RWPE1 (cell line): ENCODE results near the gene ITGA2.
A peak's percentile ranks its signal among the peaks of the same experiment; 100 is the strongest.

Experiments used
- CTCF ChIA-PET: fragments of 350-600 bp; sonication (Branson Sonifier 250); formaldehyde crosslinking; extraction: SDS; loops from one replicate; lab custom pipeline; 2021; lab: Yijun Ruan, JAX
- POLR2A ChIA-PET: fragments of 400-600 bp; formaldehyde crosslinking; extraction: SDS; loops from one replicate; lab custom pipeline; 2020; ENCODE audit warnings: antibody characterized with exemption; ENCODE audit not compliant: low non-redundant PET; lab: Yijun Ruan, JAX
- DNase-seq: peaks from one replicate; pipeline ENCODE4 v3.0.0; 2012; ENCODE audit warnings: low spot score
- H3K27ac ChIP-seq: fragments of 450-650 bp; 2 replicates; pipeline ENCODE4 v1.5.1; 2017
- TF ChIP-seq, protein P1 (sequence below): fragments of 450-650 bp; conservative IDR thresholded peaks from 2 replicates; pipeline ENCODE4 v1.5.1; 2017; ENCODE audit warnings: low read depth, mild to moderate bottlenecking

The ITGA2 gene

GRCh38 chr5:53034832-53035231 is 45.7 kb downstream of the ITGA2 start:
- ChIA-PET POLR2A (no interaction called here), CTCF (interaction anchor here (0.5 to 0.9 kb wide), 2 partner anchors 87 to 650 kb away, joined by 3 to 4 read pairs; no protein-coding TSS in a partner anchor)
- no peak overlapping the region for H3K27ac ChIP-seq
- no peak for DNase-seq
- TF ChIP-seq, protein P1, sequence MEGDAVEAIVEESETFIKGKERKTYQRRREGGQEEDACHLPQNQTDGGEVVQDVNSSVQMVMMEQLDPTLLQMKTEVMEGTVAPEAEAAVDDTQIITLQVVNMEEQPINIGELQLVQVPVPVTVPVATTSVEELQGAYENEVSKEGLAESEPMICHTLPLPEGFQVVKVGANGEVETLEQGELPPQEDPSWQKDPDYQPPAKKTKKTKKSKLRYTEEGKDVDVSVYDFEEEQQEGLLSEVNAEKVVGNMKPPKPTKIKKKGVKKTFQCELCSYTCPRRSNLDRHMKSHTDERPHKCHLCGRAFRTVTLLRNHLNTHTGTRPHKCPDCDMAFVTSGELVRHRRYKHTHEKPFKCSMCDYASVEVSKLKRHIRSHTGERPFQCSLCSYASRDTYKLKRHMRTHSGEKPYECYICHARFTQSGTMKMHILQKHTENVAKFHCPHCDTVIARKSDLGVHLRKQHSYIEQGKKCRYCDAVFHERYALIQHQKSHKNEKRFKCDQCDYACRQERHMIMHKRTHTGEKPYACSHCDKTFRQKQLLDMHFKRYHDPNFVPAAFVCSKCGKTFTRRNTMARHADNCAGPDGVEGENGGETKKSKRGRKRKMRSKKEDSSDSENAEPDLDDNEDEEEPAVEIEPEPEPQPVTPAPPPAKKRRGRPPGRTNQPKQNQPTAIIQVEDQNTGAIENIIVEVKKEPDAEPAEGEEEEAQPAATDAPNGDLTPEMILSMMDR = no peak

- no peak overlapping the region for H3K27ac ChIP-seq
- TF ChIP-seq, protein P1 = no peak; the same call in 1 of the 2 replicates
- ChIA-PET POLR2A (no interaction called here), CTCF (interaction anchor here (0.6 to 1.1 kb wide), 4 partner anchors 12 to 82 kb away, joined by 3 to 5 read pairs (median 3); no protein-coding TSS in a partner anchor)
- peak; percentile 76 for DNase-seq
Measured at GRCh38 chr5:53035868-53036381, 46.8 kb downstream of the ITGA2 start.

DNA sequence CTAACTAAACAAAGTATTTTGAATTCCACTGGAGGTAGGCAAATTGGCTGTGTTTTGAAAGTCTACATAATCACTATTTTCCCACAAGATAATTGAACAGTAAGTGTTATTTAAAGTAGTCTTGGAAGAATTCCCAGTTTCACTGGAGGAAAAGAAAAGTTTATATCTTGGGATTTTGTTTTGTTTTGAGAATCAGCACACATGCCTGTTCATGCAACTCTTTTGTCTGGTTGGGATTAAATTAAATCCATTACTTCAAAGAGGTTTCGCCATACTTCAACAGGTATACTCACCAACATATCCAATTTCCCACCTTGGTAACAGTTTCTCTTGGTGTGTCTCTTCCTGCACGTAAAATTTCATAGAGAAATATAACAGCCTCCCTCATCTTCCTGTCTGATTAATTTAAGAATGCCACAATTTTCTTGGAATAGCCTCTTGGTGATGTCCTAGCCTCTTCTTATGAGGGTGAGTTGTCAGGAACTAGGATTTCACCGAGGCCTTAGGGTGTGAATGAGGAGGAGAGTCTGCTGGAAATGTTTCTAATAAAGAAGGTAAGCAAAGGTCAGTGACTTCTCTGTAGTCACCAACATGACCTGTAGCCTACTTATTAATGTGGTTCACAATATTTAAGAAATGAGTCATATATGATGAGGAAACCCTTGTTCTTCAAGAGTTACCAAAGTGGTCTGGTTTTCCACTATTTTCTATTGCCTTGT is 48.1 kb downstream of the ITGA2 start:
- peak; percentile 83 for DNase-seq
- TF ChIP-seq, protein P1 = no peak
- ChIA-PET CTCF (interaction anchor here (1.1 kb wide), 1 partner anchor 13 kb away, joined by 5 read pairs; no protein-coding TSS in a partner anchor), POLR2A (no interaction called here)
- no peak overlapping the region for H3K27ac ChIP-seq

DNA sequence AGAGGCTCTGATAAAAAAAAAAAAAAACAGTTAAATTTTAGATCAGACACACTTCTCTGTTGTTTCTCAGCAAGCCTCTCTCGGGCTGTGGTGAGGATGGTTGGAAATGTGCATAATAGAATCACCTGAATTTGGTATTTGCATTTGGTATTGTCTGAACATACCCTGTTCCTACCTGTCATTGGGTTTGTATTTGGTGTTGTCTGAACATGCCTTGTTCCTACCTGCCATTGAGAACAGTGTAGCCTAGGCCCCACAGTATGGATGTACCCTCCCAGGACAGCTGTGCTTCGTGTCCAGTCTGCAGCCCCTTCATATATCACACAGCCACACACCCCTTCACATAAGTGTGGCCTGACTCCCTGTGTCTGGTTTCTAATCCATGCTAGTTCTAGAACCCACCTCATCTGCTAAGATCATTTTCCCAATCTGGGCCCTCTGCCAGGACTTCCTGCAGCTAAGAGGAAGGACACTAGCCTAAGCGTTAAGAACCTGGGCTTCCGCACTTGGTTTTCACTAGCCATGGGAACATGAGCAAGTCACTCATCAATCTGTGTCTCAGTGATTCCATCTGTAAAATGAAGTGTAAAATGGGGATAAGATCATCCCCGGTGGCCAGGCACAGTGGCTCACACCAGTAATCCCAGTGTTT is 49.2 kb downstream of the ITGA2 start:
- peak overlapping the region; percentile 38 for H3K27ac ChIP-seq
- POLR2A ChIA-PET = no interaction called here
- TF ChIP-seq, protein P1 = no peak
- peak; percentile 51 for DNase-seq
- CTCF ChIA-PET = interaction anchor here (0.6 to 1.3 kb wide), 2 partner anchors 14 to 89 kb away, joined by 3 read pairs; no protein-coding TSS in a partner anchor

GRCh38 chr5:53039855-53040254 is 50.7 kb downstream of the ITGA2 start:
- CTCF ChIA-PET = interaction anchor here (0.7 to 1.2 kb wide), 2 partner anchors 13 to 86 kb away, joined by 3 to 5 read pairs; no protein-coding TSS in a partner anchor
- TF ChIP-seq, protein P1 = no peak
- no peak overlapping the region for H3K27ac ChIP-seq
- POLR2A ChIA-PET = no interaction called here
- no peak for DNase-seq

- ChIA-PET CTCF (interaction anchor here (0.7 kb wide), 1 partner anchor 1686 kb away, joined by 3 read pairs; no protein-coding TSS in a partner anchor), POLR2A (no interaction called here)
- no peak for DNase-seq
- TF ChIP-seq, protein P1 = no peak
- H3K27ac ChIP-seq = no peak overlapping the region
Measured at GRCh38 chr5:53041071-53041692, 52.0 kb downstream of the ITGA2 start.
